Spleen (tissue), 11 donors: ENCODE results near the gene CHD5. TPM values are rescaled to one million over a fixed set of nuclear protein-coding genes. Genes with fewer than 3 reads are reported as not detected.

Experiments used
- DNase-seq: peaks from one replicate; pipeline ENCODE4 v3.0.0-alpha.2; 2020
- H3K27ac ChIP-seq, 8 donors: fragments of 200-600 bp; sonication (generic) in 7 of 8; 1 replicate in 4 of 8; 2 replicates in 4 of 8; pipeline versions ENCODE4 v1.5.0 to v1.8.0; 2016 to 2021; ENCODE audit warnings: inconsistent platforms in 4 of 8, mild to moderate bottlenecking in 4 of 8, moderate library complexity in 1 of 8
- H3K27me3 ChIP-seq, 7 donors: fragments of 200-600 bp; sonication (generic) in 6 of 7; replicated peaks in 1 of 7; 1 replicate in 4 of 7; 2 replicates in 3 of 7; pipeline versions ENCODE4 v1.5.0 to v1.8.0; 2016 to 2021; ENCODE audit warnings: inconsistent platforms in 3 of 7, mild to moderate bottlenecking in 1 of 7
- H3K36me3 ChIP-seq, 6 donors: fragments of 200-600 bp; sonication (generic) in 5 of 6; 1 replicate in 4 of 6; 2 replicates in 2 of 6; pipeline versions ENCODE4 v1.5.0 to v1.8.0; 2016 to 2021; ENCODE audit warnings: inconsistent platforms in 2 of 6
- H3K4me1 ChIP-seq, 6 donors: fragments of 200-600 bp; sonication (generic) in 5 of 6; 1 replicate in 3 of 6; 2 replicates in 3 of 6; pipeline versions ENCODE4 v1.5.0 to v1.8.0; 2016 to 2021; ENCODE audit warnings: inconsistent platforms in 3 of 6
- H3K4me3 ChIP-seq, 8 donors: fragments of 200-600 bp; sonication (generic) in 7 of 8; 1 replicate in 4 of 8; 2 replicates in 4 of 8; pipeline versions ENCODE4 v1.5.0 to v1.8.0; 2016 to 2021; ENCODE audit warnings: inconsistent platforms in 4 of 8, mild to moderate bottlenecking in 4 of 8, moderate library complexity in 2 of 8
- H3K9me3 ChIP-seq, 8 donors: fragments of 200-600 bp; sonication (generic) in 7 of 8; 1 replicate in 4 of 8; 2 replicates in 4 of 8; pipeline versions ENCODE4 v1.5.0 to v1.8.0; 2016 to 2021; ENCODE audit warnings: inconsistent platforms in 4 of 8
- CTCF ChIP-seq, 11 experiments: fragments of 200-600 bp in 7 of 11; fragments of 450-650 bp in 4 of 11; sonication (generic) in 4 of 11; IDR thresholded peaks in 8 of 11; conservative IDR thresholded peaks in 3 of 11; 1 replicate in 7 of 11; 2 replicates in 4 of 11; pipeline versions ENCODE4 v1.4.0 to v1.8.0; 2016 to 2021; ENCODE audit warnings: antibody characterized with exemption in 11 of 11, inconsistent platforms in 4 of 11, mild to moderate bottlenecking in 1 of 11
- POLR2A ChIP-seq, 3 donors: fragments of 450-650 bp; IDR thresholded peaks; one replicate each; pipeline ENCODE4 v1.5.1; 2017; ENCODE audit warnings: antibody characterized with exemption in 3 of 3, mild to moderate bottlenecking in 1 of 3
- POLR2AphosphoS5 ChIP-seq, 3 donors: sonication (generic); formaldehyde crosslinking; IDR thresholded peaks; one replicate each; pipeline ENCODE4 v1.5.1; 2017; ENCODE audit warnings: antibody characterized with exemption in 3 of 3
- WGBS, 5 donors: extraction: QIAGEN DNeasy Blood & Tissue Kit in 3 of 5; methylation state at CpG; one replicate each; pipeline versions ENCODE4 v1.1.5 to v1.1.7; 2013 to 2018; 5-methylcytosine and 5-hydroxymethylcytosine counted together
- intact Hi-C: fragments of 100-400 bp; cut with DNase I; formaldehyde crosslinking; loops from one replicate; pipeline ENCODE4 v1.15.0; 2023; ENCODE audit warnings: low total_unique reads
- polyA plus RNA-seq, 3 donors: library from polyadenylated mRNA; stranded (reverse); fragments of 200-250 nt; gene quantifications; one replicate each; pipeline ENCODE4 v1.2.1, GENCODE V29; 2013
- total RNA-seq, 7 donors: library from RNA; depleted of rRNA in 3 of 7; stranded (reverse); fragments of >200 nt in 3 of 7; fragmentation: NEBNext Ultra II Directional in 4 of 7; extraction: Animal tissue kit (Norgen Biotek cat#: 25700) in 4 of 7; gene quantifications; one replicate each; pipeline versions ENCODE4 v1.1.0 to v1.2.1, GENCODE V29; 2016 to 2021
- donor health status: healthy with polysubstance abuse.
- donor health status: DM: no; HTN: no; CAD: no; lungs with moderate emphysema.
- donor health status: DM: no; HTN: no; CAD: no.
- donor health status: Bipolar disorder and iron deficiency.
- donor health status: healthy.
- donor health status: DM: no; HTN: no; CAD: no.
- donor health status: DM: yes; HTN: yes; CAD: no.

CHD5 gene
- total and polyA plus RNA-seq, 10 donors, result 0.04 to 0.44 (median 0.13) TPM

- intact Hi-C loops, result no loop called here
- no peak for DNase-seq
- WGBS, 5 donors, result 71 to 84% (median 78%) methylated on average over 8 of the region's 8 CpGs
Measured at GRCh38 chr1:6053206-6053546, 126.9 kb downstream of the CHD5 start.

GRCh38 chr1:6052543-6053205 lies 127.4 kb downstream of the CHD5 start:
- Histone ChIP-seq H3K4me1 (peaks cover 0 to 24% (median 10%) of the 10 kb centered on the region in 6 donors), H3K9me3 (no peaks in the 10 kb centered on the region), H3K4me3 (no peak overlapping the region), H3K36me3 (peaks cover 0 to 82% (median 13%) of the 10 kb centered on the region in 6 donors), H3K27me3 (no peaks in the 10 kb centered on the region), H3K27ac (no peak overlapping the region)
- TF ChIP-seq POLR2A (IDR thresholded peaks at IDR 0.05), result no peak
- TF ChIP-seq CTCF (IDR thresholded peaks at IDR 0.05 in 8 of 11, conservative IDR thresholded peaks at IDR 0.05 in 3 of 11), result peak in 7 of 11 experiments; percentile 12 to 43 (median 26)
- no peak for TF ChIP-seq POLR2AphosphoS5 (IDR thresholded peaks at IDR 0.05)
- no peak for DNase-seq
- 50 to 70% (median 54%) methylated on average over 16 of the region's 16 CpGs for WGBS, 5 donors
- intact Hi-C loops, result no loop called here

More at GRCh38 chr1:6053206-6053546, 126.9 kb downstream of the CHD5 start:
- no peaks in the 10 kb centered on the region for H3K27me3 ChIP-seq
- no peaks in the 10 kb centered on the region for H3K9me3 ChIP-seq
- H3K4me3 ChIP-seq, result no peak overlapping the region
- TF ChIP-seq POLR2AphosphoS5 (IDR thresholded peaks at IDR 0.05) (no peak), CTCF (IDR thresholded peaks at IDR 0.05 in 8 of 11, conservative IDR thresholded peaks at IDR 0.05 in 3 of 11) (peak in 1 of 11 experiments; percentile 11), POLR2A (IDR thresholded peaks at IDR 0.05) (no peak)
- peaks cover 0 to 82% (median 10%) of the 10 kb centered on the region in 6 donors for H3K36me3 ChIP-seq
- H3K27ac ChIP-seq, result no peak overlapping the region
- H3K4me1 ChIP-seq, result peaks cover 0 to 29% (median 14%) of the 10 kb centered on the region in 6 donors

Other genes with a start within 250 kb of the CHD5 start
- gene NPHP4, start 187.9 kb downstream of the CHD5 start, total RNA-seq, result 10 to 100 TPM in 5 of 7 donors, 1 to 10 TPM in 2; 8.4 to 17.5 (median 10.9) TPM
- gene NPHP4, start 187.9 kb downstream of the CHD5 start, polyA plus RNA-seq, result 1 to 10 TPM; 1.2 to 3.4 (median 2.6) TPM
- gene KCNAB2, start 134.4 kb downstream of the CHD5 start, total RNA-seq, result 100 to 1,000 TPM in 4 of 7 donors, 10 to 100 TPM in 3; 80.3 to 135 (median 109) TPM
- 10 to 100 TPM; 23.2 to 51.5 (median 23.9) TPM for gene KCNAB2, start 134.4 kb downstream of the CHD5 start, polyA plus RNA-seq
- 100 to 1,000 TPM; 106 to 424 (median 304) TPM for gene RPL22, start 19.3 kb upstream of the CHD5 start, total RNA-seq
- 1,000 to 10,000 TPM in 2 of 3 donors, 100 to 1,000 TPM in 1; 500 to 1,105 (median 1,034) TPM for gene RPL22, start 19.3 kb upstream of the CHD5 start, polyA plus RNA-seq
- gene RNF207, start 25.8 kb upstream of the CHD5 start, total RNA-seq, result 10 to 100 TPM in 2 of 7 donors, 1 to 10 TPM in 5; 4.2 to 12.5 (median 6.5) TPM
- gene RNF207, start 25.8 kb upstream of the CHD5 start, polyA plus RNA-seq, result 1 to 10 TPM; 2.8 to 6.2 (median 5.3) TPM
- gene ICMT, start 55.6 kb upstream of the CHD5 start, total RNA-seq, result 10 to 100 TPM; 19.8 to 34.6 (median 30.7) TPM
- 10 to 100 TPM in 1 of 3 donors, 1 to 10 TPM in 2; 5.2 to 13.3 (median 8.3) TPM for gene ICMT, start 55.6 kb upstream of the CHD5 start, polyA plus RNA-seq
- gene HES3, start 63.9 kb upstream of the CHD5 start, total RNA-seq, result not detected
- gene HES3, start 63.9 kb upstream of the CHD5 start, polyA plus RNA-seq, result not detected
- gene GPR153, start 80.8 kb upstream of the CHD5 start, total RNA-seq, result 10 to 100 TPM in 6 of 7 donors, 1 to 10 TPM in 1; 7.1 to 26.6 (median 12.9) TPM
- 1 to 10 TPM; 2.1 to 5.7 (median 2.5) TPM for gene GPR153, start 80.8 kb upstream of the CHD5 start, polyA plus RNA-seq
- gene ACOT7, start 213.4 kb upstream of the CHD5 start, total RNA-seq, result 10 to 100 TPM; 11.3 to 31.5 (median 18.1) TPM
- 10 to 100 TPM; 10.6 to 26.7 (median 22.5) TPM for gene ACOT7, start 213.4 kb upstream of the CHD5 start, polyA plus RNA-seq
- under 1 TPM in 2 of 7 donors, not detected in 5; 0.22 to 0.26 TPM for gene HES2, start 239.6 kb upstream of the CHD5 start, total RNA-seq
- 1 to 10 TPM in 1 of 3 donors, under 1 TPM in 1, not detected in 1; 0.02 to 1.3 TPM for gene HES2, start 239.6 kb upstream of the CHD5 start, polyA plus RNA-seq
- gene ESPN, start 244.5 kb upstream of the CHD5 start, total RNA-seq, result 1 to 10 TPM in 4 of 7 donors, under 1 TPM in 2, not detected in 1; 0.43 to 6.0 (median 1.5) TPM
- gene ESPN, start 244.5 kb upstream of the CHD5 start, polyA plus RNA-seq, result under 1 TPM; 0.26 to 0.54 (median 0.50) TPM